ENCODE measurements around the gene SPINT3. TPM values are rescaled to one million over a fixed set of nuclear protein-coding genes. Genes with fewer than 3 reads are reported as not detected.

The SPINT3 gene
- total and polyA plus RNA-seq, 4 donors, result 0.18 TPM; not detected in 3

- Histone ChIP-seq H3K4me3 (no peak overlapping the region), H3K4me1 (ENCODE audit: control insufficient read depth in 5 of 5, insufficient read depth in 5 of 5, low read length in 5 of 5) (no peaks in the 10 kb centered on the region), H3K9me3 (ENCODE audit: control insufficient read depth in 4 of 4, insufficient read depth in 3 of 4, low read length in 3 of 4) (peaks cover 0 to 2% (median 0%) of the 10 kb centered on the region in 4 donors), H3K27me3 (ENCODE audit: control insufficient read depth in 3 of 3, insufficient read depth in 3 of 3, low read length in 2 of 3) (peaks cover 0 to 3% (median 0%) of the 10 kb centered on the region in 3 donors), H3K27ac (ENCODE audit: low read depth in 1 of 2, low read length in 1 of 2) (no peak overlapping the region), H3K9ac (ENCODE audit: insufficient read depth in 1 of 2, low read length in 2 of 2) (no peak overlapping the region), H3K36me3 (ENCODE audit: control insufficient read depth in 4 of 4, insufficient read depth in 4 of 4, low read length in 4 of 4) (no peaks in the 10 kb centered on the region)
- DNase-seq, result peak in 2 of 3 donors; percentile 22 to 43
- no peak for ATAC-seq (ENCODE audit: insufficient read depth, low FRiP score)
- 24 to 26% methylated on average over 5 of the region's 5 CpGs for WGBS, 2 donors
- no peak for TF ChIP-seq CTCF (IDR thresholded peaks at IDR 0.05; ENCODE audit: control extremely low read depth, extremely low read depth)
Measured at GRCh38 chr20:45545754-45546453, 30.5 kb upstream of the SPINT3 start.

- WGBS, 2 donors, result 83 to 84% methylated on average over 3 of the region's 3 CpGs
- Histone ChIP-seq H3K36me3 (ENCODE audit: control insufficient read depth in 4 of 4, insufficient read depth in 4 of 4, low read length in 4 of 4) (no peaks in the 10 kb centered on the region), H3K9me3 (ENCODE audit: control insufficient read depth in 4 of 4, insufficient read depth in 3 of 4, low read length in 3 of 4) (peaks cover 0 to 2% (median 0%) of the 10 kb centered on the region in 4 donors), H3K9ac (ENCODE audit: insufficient read depth in 1 of 2, low read length in 2 of 2) (no peak overlapping the region), H3K27me3 (ENCODE audit: control insufficient read depth in 3 of 3, insufficient read depth in 3 of 3, low read length in 2 of 3) (peaks cover 0 to 3% (median 0%) of the 10 kb centered on the region in 3 donors), H3K27ac (ENCODE audit: low read depth in 1 of 2, low read length in 1 of 2) (no peak overlapping the region), H3K4me1 (ENCODE audit: control insufficient read depth in 5 of 5, insufficient read depth in 5 of 5, low read length in 5 of 5) (no peaks in the 10 kb centered on the region), H3K4me3 (no peak overlapping the region)
- ATAC-seq (ENCODE audit: insufficient read depth, low FRiP score) (no peak), DNase-seq (no peak)
- no peak for TF ChIP-seq CTCF (IDR thresholded peaks at IDR 0.05; ENCODE audit: control extremely low read depth, extremely low read depth)
Measured at GRCh38 chr20:45545351-45545750, 29.9 kb upstream of the SPINT3 start.

GRCh38 chr20:45539382-45539781, 24.0 kb upstream of the SPINT3 start, which contains the start of gene WFDC6:
Gene WFDC6 (minus strand): TSS chr20:45539482. CDS start chr20:45539407, 75 bp downstream.
- peaks cover 0 to 11% (median 0%) of the 10 kb centered on the region in 3 donors for H3K27me3 ChIP-seq (ENCODE audit: control insufficient read depth in 3 of 3, insufficient read depth in 3 of 3, low read length in 2 of 3)
- no peak within 1 kb of the TSS for H3K9ac ChIP-seq (ENCODE audit: insufficient read depth in 1 of 2, low read length in 2 of 2)
- 87 to 94% methylated on average over 2 of the region's 2 CpGs for WGBS, 2 donors
- DNase-seq (no peak), ATAC-seq (ENCODE audit: insufficient read depth, low FRiP score) (no peak)
- H3K4me3 ChIP-seq, result no peak within 1 kb of the TSS
- no peak within 1 kb of the TSS for H3K27ac ChIP-seq (ENCODE audit: low read depth in 1 of 2, low read length in 1 of 2)
- no peaks in the 10 kb centered on the region for H3K36me3 ChIP-seq (ENCODE audit: control insufficient read depth in 4 of 4, insufficient read depth in 4 of 4, low read length in 4 of 4)
- no peaks in the 10 kb centered on the region for H3K4me1 ChIP-seq (ENCODE audit: control insufficient read depth in 5 of 5, insufficient read depth in 5 of 5, low read length in 5 of 5)
- H3K9me3 ChIP-seq (ENCODE audit: control insufficient read depth in 4 of 4, insufficient read depth in 3 of 4, low read length in 3 of 4), result peaks cover 0 to 4% (median 0%) of the 10 kb centered on the region in 4 donors
- TF ChIP-seq CTCF (IDR thresholded peaks at IDR 0.05; ENCODE audit: control extremely low read depth, extremely low read depth), result no peak

Data from lung (tissue), 12 donors.